Upper lobe of right lung (tissue), 1 donor: Measurements from ENCODE around the gene SLC37A2. TPM values are rescaled to one million over a fixed set of nuclear protein-coding genes. Genes with fewer than 3 reads are reported as not detected.
A peak's percentile ranks its signal among the peaks of the same experiment; 100 is the strongest.

Experiments
- ATAC-seq: fragments of 200-7000 bp; cut with Tn5 transposase; one replicate; pipeline ENCODE4 v1.9.1; 2020; ENCODE audit warnings: mild to moderate bottlenecking, moderate library complexity
- DNase-seq: peaks from one replicate; pipeline ENCODE4 v3.0.0-alpha.2; 2020
- H3K27ac ChIP-seq: fragments of 200-600 bp; one replicate; pipeline ENCODE4 v1.8.0; 2022
- H3K27me3 ChIP-seq: fragments of 200-600 bp; one replicate; pipeline ENCODE4 v1.8.0; 2022; ENCODE audit warnings: mild to moderate bottlenecking
- H3K36me3 ChIP-seq: fragments of 200-600 bp; one replicate; pipeline ENCODE4 v1.8.0; 2022
- H3K4me1 ChIP-seq: fragments of 200-600 bp; one replicate; pipeline ENCODE4 v1.8.0; 2022
- H3K4me3 ChIP-seq: fragments of 200-600 bp; one replicate; pipeline ENCODE4 v1.8.0; 2022; ENCODE audit warnings: mild to moderate bottlenecking
- H3K9me3 ChIP-seq: fragments of 200-600 bp; one replicate; pipeline ENCODE4 v1.8.0; 2022
- intact Hi-C: fragments of 100-400 bp; cut with DNase I; formaldehyde crosslinking; loops from one replicate; pipeline ENCODE4 v1.11.0; 2022
- total RNA-seq: library from RNA; stranded (reverse); fragmentation: NEBNext Ultra II Directional; extraction: Animal tissue kit (Norgen Biotek cat#: 25700); gene quantifications from one replicate; pipeline ENCODE4 v1.2.1, GENCODE V29; 2021
- TF ChIP-seq, protein P1 (sequence below): fragments of 200-600 bp; IDR thresholded peaks from one replicate; pipeline ENCODE4 v1.8.0; 2022; ENCODE audit warnings: antibody characterized with exemption
- donor health status: DM: no; HTN: yes; CAD: no; lungs with severe emphysema.

SLC37A2 gene
- total RNA-seq, 1 donor from 2014 or later = 25.1 TPM

DNA sequence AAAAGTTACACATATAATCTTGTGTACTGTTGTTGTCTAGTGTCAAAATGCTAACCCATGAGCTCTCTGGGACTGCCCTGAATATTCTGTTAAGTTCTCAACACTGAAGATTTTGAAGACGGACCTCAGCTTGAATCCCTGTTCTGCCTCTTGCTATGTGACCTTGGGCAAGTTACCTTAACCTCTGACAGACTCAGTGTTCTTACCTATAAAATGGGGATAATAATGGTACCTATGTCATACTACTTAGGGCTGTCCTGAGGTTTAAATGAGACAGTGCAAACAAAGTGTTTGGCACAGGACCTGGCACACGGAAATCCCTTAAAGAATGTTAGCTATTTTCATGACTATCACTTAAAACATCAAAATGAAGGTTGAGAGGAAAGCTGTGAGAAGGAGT is 37.0 kb downstream of the SLC37A2 start:
- intact Hi-C loops = no loop called here

DNA sequence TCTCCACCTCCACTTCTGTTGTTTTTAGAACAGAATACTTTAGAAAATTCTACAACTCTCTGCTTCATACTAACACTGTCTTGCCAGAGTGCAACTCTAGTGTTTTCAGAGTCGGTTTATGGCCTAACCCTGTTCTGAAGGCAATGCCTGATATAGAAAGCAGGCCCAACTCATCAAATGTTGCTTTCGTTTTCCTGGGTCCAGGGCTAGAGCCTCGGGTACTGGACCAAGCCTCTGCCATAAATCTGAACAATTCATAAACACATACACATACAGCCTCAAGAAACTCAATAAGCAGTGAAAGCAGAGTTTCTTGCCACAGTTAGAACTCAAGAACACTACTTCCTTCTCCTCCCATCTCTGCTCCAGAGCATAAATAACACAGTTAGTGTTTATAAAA is 38.5 kb downstream of the SLC37A2 start:
- peaks cover 31% of the 10 kb centered on the region for H3K36me3 ChIP-seq
- ATAC-seq = no peak

More for the DNA sequence above, 37.0 kb downstream of the SLC37A2 start:
- Histone ChIP-seq H3K27ac (no peak overlapping the region), H3K36me3 (peaks cover 43% of the 10 kb centered on the region), H3K4me1 (no peaks in the 10 kb centered on the region), H3K27me3 (no peaks in the 10 kb centered on the region), H3K4me3 (no peak overlapping the region), H3K9me3 (no peaks in the 10 kb centered on the region)
- DNase-seq = no peak
- no peak for ATAC-seq
- TF ChIP-seq, protein P1, sequence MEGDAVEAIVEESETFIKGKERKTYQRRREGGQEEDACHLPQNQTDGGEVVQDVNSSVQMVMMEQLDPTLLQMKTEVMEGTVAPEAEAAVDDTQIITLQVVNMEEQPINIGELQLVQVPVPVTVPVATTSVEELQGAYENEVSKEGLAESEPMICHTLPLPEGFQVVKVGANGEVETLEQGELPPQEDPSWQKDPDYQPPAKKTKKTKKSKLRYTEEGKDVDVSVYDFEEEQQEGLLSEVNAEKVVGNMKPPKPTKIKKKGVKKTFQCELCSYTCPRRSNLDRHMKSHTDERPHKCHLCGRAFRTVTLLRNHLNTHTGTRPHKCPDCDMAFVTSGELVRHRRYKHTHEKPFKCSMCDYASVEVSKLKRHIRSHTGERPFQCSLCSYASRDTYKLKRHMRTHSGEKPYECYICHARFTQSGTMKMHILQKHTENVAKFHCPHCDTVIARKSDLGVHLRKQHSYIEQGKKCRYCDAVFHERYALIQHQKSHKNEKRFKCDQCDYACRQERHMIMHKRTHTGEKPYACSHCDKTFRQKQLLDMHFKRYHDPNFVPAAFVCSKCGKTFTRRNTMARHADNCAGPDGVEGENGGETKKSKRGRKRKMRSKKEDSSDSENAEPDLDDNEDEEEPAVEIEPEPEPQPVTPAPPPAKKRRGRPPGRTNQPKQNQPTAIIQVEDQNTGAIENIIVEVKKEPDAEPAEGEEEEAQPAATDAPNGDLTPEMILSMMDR = no peak

DNA sequence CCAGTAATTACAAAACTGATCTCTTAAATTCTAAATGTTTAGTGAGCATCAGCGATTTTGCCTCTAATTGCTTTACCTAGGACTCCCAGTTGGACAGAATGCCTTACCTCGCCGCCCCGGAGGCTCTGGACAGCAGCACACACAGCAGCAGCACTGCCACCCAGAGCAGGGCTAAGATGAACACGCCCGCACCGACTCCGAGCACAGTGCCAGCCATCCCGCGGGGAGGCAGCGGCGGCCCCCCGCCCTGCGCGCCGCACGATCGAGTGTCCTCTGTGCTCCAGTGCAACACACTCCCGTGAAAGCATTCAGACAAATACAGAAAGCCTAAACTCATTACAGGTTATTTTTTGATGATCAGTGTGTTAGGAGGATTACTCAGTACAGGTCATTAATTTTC is 38.9 kb downstream of the SLC37A2 start:
- Histone ChIP-seq H3K4me1 (no peaks in the 10 kb centered on the region), H3K27ac (no peak overlapping the region), H3K9me3 (no peaks in the 10 kb centered on the region), H3K36me3 (peaks cover 27% of the 10 kb centered on the region), H3K4me3 (no peak overlapping the region), H3K27me3 (no peaks in the 10 kb centered on the region)
- intact Hi-C loops = no loop called here
- TF ChIP-seq, protein P1 = no peak
- no peak for ATAC-seq
- no peak for DNase-seq

More for the DNA sequence above, 38.5 kb downstream of the SLC37A2 start:
- H3K4me1 ChIP-seq = no peaks in the 10 kb centered on the region
- DNase-seq = no peak
- no peaks in the 10 kb centered on the region for H3K9me3 ChIP-seq
- H3K27ac ChIP-seq = no peak overlapping the region
- TF ChIP-seq, protein P1 = no peak
- H3K27me3 ChIP-seq = no peaks in the 10 kb centered on the region
- intact Hi-C loops = no loop called here
- no peak overlapping the region for H3K4me3 ChIP-seq

- H3K27me3 ChIP-seq = no peaks in the 10 kb centered on the region
- H3K4me3 ChIP-seq = no peak overlapping the region
- no peak for DNase-seq
- no peaks in the 10 kb centered on the region for H3K4me1 ChIP-seq
- intact Hi-C loops = no loop called here
- peak; percentile 68 for ATAC-seq
- peaks cover 22% of the 10 kb centered on the region for H3K36me3 ChIP-seq
- H3K27ac ChIP-seq = no peak overlapping the region
- TF ChIP-seq, protein P1 = no peak
- H3K9me3 ChIP-seq = no peaks in the 10 kb centered on the region
Observed at GRCh38 chr11:125102510-125102909, 39.4 kb downstream of the SLC37A2 start.

DNA sequence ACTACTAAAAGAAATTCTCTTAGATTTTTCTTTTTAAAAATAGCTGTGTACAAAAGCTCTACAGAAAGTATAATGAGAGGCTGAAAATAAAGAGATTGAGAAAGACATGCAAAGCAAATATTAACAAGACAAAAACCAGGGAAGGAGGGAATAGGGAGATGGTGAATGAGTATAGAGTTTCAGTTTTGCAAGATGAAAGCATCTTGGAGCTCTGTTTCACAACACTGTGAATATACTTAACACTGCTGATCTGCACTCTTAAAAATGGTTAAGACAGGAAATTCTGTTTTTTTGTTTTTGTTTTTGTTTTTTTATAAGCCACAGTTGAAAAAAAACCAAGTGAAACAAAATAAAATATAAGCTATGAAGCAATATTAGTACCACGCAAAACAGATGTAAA is 42.8 kb downstream of the SLC37A2 start:
- ATAC-seq = no peak

More for the DNA sequence above, 42.8 kb downstream of the SLC37A2 start:
- H3K4me3 ChIP-seq = no peak overlapping the region
- peaks cover 8% of the 10 kb centered on the region for H3K36me3 ChIP-seq
- H3K27ac ChIP-seq = no peak overlapping the region
- intact Hi-C loops = no loop called here
- H3K27me3 ChIP-seq = no peaks in the 10 kb centered on the region
- no peak for DNase-seq
- TF ChIP-seq, protein P1 = no peak
- H3K4me1 ChIP-seq = peaks cover 5% of the 10 kb centered on the region
- no peaks in the 10 kb centered on the region for H3K9me3 ChIP-seq
